Spleen (tissue), 7 donors: Measurements from ENCODE around the gene C1orf198.

Source experiments
- CTCF ChIP-seq, 11 experiments: fragments of 200-600 bp in 7 of 11; fragments of 450-650 bp in 4 of 11; sonication (generic) in 4 of 11; IDR thresholded peaks in 8 of 11; conservative IDR thresholded peaks in 3 of 11; 1 replicate in 7 of 11; 2 replicates in 4 of 11; pipeline versions ENCODE4 v1.4.0 to v1.8.0; 2016 to 2021; ENCODE audit warnings: antibody characterized with exemption in 11 of 11, inconsistent platforms in 4 of 11, mild to moderate bottlenecking in 1 of 11
- POLR2A ChIP-seq, 3 donors: fragments of 450-650 bp; IDR thresholded peaks; one replicate each; pipeline ENCODE4 v1.5.1; 2017; ENCODE audit warnings: antibody characterized with exemption in 3 of 3, mild to moderate bottlenecking in 1 of 3
- POLR2AphosphoS5 ChIP-seq, 3 donors: sonication (generic); formaldehyde crosslinking; IDR thresholded peaks; one replicate each; pipeline ENCODE4 v1.5.1; 2017; ENCODE audit warnings: antibody characterized with exemption in 3 of 3
- donor health status: DM: no; HTN: no; CAD: no; lungs with moderate emphysema.
- donor health status: DM: no; HTN: no; CAD: no.
- donor health status: DM: no; HTN: no; CAD: no.

- TF ChIP-seq CTCF (IDR thresholded peaks at IDR 0.05 in 8 of 11, conservative IDR thresholded peaks at IDR 0.05 in 3 of 11) (no peak), POLR2A (IDR thresholded peaks at IDR 0.05) (no peak), POLR2AphosphoS5 (IDR thresholded peaks at IDR 0.05) (no peak)
Measured at GRCh38 chr1:230905733-230906132, 37.4 kb upstream of the C1orf198 start.
